ENCODE measurements around the gene KIAA0825.

KIAA0825 gene

GRCh38 chr5:94623011-94623410 lies 4.6 kb upstream of the KIAA0825 start:
- no peak for TF ChIP-seq CTCF (IDR thresholded peaks at IDR 0.05; ENCODE audit: borderline replicate concordance, control extremely low read depth, extremely low read depth, insufficient read depth, missing control alignments)
- no peak for DNase-seq (ENCODE audit: low spot score)
- in situ Hi-C loops (cut with MboI; ENCODE audit: low sequenced_read_pairs, unreplicated experiment) = no loop called here

- no peak for TF ChIP-seq CTCF (IDR thresholded peaks at IDR 0.05; ENCODE audit: borderline replicate concordance, control extremely low read depth, extremely low read depth, insufficient read depth, missing control alignments)
- in situ Hi-C loops (cut with MboI; ENCODE audit: low sequenced_read_pairs, unreplicated experiment) = no loop called here
Measured at GRCh38 chr5:94621763-94622162, 3.4 kb upstream of the KIAA0825 start.

GRCh38 chr5:94620256-94620655 lies 1.9 kb upstream of the KIAA0825 start:
- in situ Hi-C loops (cut with MboI; ENCODE audit: low sequenced_read_pairs, unreplicated experiment) = no loop called here
- no peak for TF ChIP-seq CTCF (IDR thresholded peaks at IDR 0.05; ENCODE audit: borderline replicate concordance, control extremely low read depth, extremely low read depth, insufficient read depth, missing control alignments)
- no peak for DNase-seq (ENCODE audit: low spot score)

More at GRCh38 chr5:94621763-94622162, 3.4 kb upstream of the KIAA0825 start:
- no peak for DNase-seq (ENCODE audit: low spot score)

- DNase-seq (ENCODE audit: low spot score) = peak; percentile 31
- in situ Hi-C loops (cut with MboI; ENCODE audit: low sequenced_read_pairs, unreplicated experiment) = no loop called here
- TF ChIP-seq CTCF (IDR thresholded peaks at IDR 0.05; ENCODE audit: borderline replicate concordance, control extremely low read depth, extremely low read depth, insufficient read depth, missing control alignments) = no peak
Measured at GRCh38 chr5:94618029-94618492, 343 bp downstream of the KIAA0825 start.

GRCh38 chr5:94615862-94616261 lies 2.5 kb downstream of the KIAA0825 start:
- in situ Hi-C loops (cut with MboI; ENCODE audit: low sequenced_read_pairs, unreplicated experiment) = no loop called here
- no peak for TF ChIP-seq CTCF (IDR thresholded peaks at IDR 0.05; ENCODE audit: borderline replicate concordance, control extremely low read depth, extremely low read depth, insufficient read depth, missing control alignments)
- DNase-seq (ENCODE audit: low spot score) = no peak

GRCh38 chr5:94614156-94614805 lies 4.1 kb downstream of the KIAA0825 start:
- in situ Hi-C loops (cut with MboI; ENCODE audit: low sequenced_read_pairs, unreplicated experiment) = no loop called here
- TF ChIP-seq CTCF (IDR thresholded peaks at IDR 0.05; ENCODE audit: borderline replicate concordance, control extremely low read depth, extremely low read depth, insufficient read depth, missing control alignments) = no peak
- DNase-seq (ENCODE audit: low spot score) = no peak
